HG02885 (cell line): ENCODE measurements around the gene BICDL1.
"Not testable (repeated sequence)": the region's sequence is repeated elsewhere in the genome, so short reads cannot be mapped to it uniquely, and the experiment has no call there.

Experiments used
- ATAC-seq: cut with Tn5 transposase; IDR thresholded peaks from one replicate; pipeline ENCODE4 v1.9.1; 2021; ENCODE audit warnings: mild to moderate bottlenecking; ENCODE audit not compliant: unreplicated experiment, poor library complexity

BICDL1 gene

DNA sequence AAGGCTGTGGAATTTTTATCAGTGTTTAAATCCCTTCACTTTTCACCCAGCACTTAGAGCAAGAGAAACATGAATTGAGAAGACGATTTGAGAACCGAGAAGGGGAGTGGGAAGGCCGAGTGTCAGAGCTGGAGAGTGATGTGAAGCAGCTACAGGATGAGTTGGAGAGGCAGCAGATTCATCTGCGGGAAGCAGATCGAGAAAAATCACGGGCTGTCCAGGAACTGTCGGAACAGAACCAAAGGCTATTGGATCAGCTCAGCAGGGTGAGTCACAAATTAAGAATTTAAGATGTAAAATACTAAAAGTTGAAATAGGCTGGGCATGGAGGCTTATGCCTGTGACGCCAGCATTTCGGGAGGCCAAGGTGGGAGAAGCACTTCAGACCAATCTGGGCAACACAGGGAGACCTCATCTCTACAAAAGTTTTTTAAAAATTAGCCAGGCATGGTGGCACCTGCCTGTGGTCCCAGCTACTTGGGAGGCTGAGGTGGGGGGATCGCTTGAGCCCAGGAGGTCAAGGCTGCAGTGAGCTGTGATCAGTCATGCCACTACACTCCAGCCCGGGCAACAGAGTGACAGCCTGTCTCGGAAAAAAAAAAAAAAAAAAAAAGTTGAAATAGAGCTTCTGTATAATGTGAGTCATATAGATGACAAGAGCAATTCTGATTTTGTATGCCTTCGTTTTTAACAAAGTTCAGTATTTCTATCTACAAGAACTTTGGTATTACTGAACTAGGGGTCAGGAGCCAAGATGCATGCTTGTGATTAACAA is 9.6 kb downstream of the BICDL1 start:
- ATAC-seq: no peak

GRCh38 chr12:120000556-120000955 is 11.5 kb downstream of the BICDL1 start:
- no peak for ATAC-seq

- ATAC-seq: no peak
Observed at GRCh38 chr12:120006258-120006975, 17.4 kb downstream of the BICDL1 start.

GRCh38 chr12:120007272-120007671 is 18.2 kb downstream of the BICDL1 start:
- no peak for ATAC-seq

DNA sequence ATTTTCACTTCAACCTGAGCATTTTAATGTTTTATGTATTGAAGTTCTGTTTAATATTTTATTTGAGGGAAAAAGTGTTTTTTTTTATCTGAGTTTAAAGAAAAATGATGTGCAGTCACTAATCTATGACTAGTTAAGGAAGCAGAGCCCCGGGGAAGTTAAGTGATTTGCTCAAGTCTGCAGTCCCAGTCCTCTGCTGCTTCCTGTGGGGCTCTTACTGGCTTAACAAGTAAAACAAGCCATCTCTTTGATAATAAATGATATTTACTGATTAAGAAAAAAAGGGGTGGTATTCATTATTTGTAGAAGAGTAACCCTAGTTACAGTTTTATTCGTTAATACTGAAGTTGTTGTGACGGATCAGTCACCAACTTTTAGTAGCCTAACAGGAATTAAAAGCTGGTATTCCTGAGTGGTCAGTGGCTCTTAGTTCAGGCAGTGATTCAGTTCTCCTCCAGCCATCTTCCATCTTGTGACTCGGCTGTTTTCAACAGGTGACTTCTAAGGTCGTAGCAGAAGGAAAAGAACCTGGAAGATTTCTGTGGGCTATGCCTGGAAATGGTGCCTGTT is 21.7 kb downstream of the BICDL1 start:
- no peak for ATAC-seq

- peak; percentile 81 for ATAC-seq
Observed at GRCh38 chr12:120012067-120012621, 23.1 kb downstream of the BICDL1 start.

GRCh38 chr12:120013659-120014380 is 24.8 kb downstream of the BICDL1 start:
- peak; percentile 84 for ATAC-seq

- ATAC-seq: not testable (repeated sequence)
Observed at GRCh38 chr12:120014381-120014735, 25.3 kb downstream of the BICDL1 start.

DNA sequence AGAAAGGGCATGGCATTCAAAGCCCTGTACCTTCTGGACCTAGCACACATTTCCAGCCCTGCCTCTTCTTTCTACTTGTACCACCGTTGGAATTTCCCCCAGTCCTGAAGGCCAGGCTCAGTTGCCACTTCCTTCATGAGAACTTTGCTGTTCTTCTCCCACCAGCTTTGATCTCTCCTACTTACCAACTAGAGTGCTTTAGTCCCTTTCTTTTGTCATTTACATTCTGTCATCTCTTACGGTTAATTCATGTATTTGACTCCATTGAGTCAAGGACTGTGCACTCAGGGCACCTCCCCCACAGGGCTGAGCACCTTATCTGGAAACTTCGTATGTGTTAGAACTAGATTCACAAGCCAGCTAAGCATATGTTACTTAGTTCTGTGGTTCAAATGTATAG is 26.3 kb downstream of the BICDL1 start:
- ATAC-seq: no peak

DNA sequence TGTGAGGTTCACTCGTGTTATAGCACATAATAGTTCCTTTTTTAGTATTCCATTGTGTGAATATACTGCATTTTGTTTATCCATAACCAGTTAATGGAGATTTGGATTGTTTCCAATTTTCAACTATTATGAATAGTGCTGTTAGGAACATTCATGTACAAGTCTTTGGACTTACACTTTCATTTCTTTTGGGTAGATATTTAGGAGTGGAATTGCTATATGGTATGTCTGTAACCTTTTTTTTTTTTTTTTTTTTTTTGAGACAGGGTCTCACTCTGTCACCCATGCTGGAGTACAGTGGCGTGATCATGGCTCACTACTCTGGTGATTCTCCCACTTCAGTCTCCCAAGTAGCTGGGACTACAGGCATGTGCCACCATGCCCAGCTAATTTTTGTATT is 27.2 kb downstream of the BICDL1 start:
- not testable (repeated sequence) for ATAC-seq

GRCh38 chr12:120019197-120019596 is 30.2 kb downstream of the BICDL1 start:
- no peak for ATAC-seq

DNA sequence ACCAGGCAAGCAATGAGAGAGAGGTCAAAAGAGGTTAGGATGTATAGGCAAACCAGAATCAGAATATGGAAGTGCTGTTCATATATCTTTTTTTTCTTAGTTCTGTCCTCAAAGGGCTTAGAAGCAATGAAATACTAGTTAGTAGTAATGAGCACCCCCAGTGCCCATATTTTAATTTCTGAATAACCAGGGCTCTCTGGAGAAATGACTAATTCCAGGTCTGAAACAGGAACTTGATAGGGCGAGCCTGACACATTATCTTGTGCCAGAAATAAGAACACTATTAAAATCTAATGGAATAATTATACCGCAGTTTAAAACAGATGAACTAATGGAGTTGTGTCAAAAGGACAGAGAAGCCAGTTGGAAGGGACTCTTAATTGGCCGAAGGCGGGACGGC is 30.9 kb downstream of the BICDL1 start:
- no peak for ATAC-seq

DNA sequence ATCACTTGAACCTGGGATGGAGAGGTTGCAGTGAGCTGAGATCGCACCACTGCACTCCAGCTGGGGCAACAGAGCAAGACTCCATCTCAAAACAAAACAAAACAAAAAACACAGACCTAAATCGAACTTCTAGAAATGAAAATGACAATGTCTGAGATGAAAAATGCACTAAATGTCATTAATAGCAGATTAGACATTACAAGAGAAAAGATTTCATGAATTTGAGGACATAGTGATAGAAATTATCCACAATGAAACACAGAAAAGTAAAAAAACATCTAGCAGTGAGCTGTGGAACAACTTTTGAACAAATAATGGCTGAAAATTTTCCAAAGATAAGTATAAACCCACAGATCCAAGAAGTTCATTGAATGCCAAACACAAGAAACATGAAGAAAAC is 35.2 kb downstream of the BICDL1 start:
- no peak for ATAC-seq

GRCh38 chr12:120025640-120026039 is 36.6 kb downstream of the BICDL1 start:
- ATAC-seq: no peak

- ATAC-seq: no peak
Observed at GRCh38 chr12:120032242-120032641, 43.2 kb downstream of the BICDL1 start.

DNA sequence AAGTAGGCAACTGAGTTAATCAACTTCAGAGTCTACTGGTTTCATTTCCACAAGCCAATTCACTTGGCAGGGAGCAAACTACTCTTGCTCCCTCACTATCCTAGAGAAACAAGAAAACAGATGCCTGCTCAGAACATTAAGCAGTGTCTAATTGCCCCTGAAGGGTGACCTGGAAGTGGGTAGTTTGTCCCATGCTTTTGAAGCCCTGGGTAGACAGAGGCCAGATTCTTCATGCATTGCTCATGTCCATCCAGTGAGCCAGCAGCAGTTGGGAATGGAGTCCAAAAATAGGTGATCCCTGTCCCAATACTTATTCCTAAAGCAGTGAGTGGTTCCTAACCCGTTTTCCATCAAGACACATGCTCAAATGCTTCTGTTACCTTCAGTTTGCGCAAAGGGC is 48.8 kb downstream of the BICDL1 start:
- ATAC-seq: no peak

GRCh38 chr12:120039711-120040110 is 50.7 kb downstream of the BICDL1 start:
- ATAC-seq: no peak

DNA sequence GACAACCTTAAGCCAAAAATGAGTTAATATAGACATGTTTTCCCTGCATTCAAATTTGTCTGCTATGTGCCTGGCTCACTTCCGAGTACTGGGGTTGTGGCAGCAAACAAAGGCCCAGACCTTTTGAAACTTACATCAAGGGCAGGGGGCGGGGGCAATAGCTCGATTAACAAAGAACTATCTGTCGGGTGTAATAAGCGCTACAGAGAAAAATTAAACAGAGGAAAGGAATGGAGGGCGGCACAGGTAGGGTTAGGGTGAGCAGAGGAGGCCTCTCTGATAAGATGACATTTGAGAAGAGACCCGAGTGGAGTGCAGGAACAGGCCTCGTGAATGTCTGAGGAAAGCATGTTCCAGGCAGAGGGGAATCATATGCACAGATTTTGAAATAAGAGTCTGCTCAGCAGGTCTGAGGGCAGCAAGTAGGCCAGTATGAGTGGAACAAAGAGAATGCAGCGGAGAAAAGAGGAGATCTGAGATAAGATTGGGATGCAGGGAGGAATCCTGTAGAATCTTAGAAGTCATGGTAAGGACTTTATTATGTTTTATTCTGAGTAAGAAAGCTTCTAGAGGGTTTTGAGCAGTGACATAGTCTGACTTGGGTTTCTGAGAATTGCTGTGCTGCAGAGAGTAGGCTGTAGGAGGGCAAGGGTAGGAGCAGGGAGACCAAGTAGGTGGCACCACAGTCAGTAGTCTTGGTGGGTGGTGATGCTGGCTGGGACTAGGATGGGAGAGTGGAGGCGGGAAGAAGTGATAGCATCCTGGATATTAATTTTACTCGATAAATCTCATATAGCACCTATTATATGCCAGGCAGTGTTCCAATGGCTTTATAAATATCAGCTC is 52.6 kb downstream of the BICDL1 start:
- no peak for ATAC-seq

DNA sequence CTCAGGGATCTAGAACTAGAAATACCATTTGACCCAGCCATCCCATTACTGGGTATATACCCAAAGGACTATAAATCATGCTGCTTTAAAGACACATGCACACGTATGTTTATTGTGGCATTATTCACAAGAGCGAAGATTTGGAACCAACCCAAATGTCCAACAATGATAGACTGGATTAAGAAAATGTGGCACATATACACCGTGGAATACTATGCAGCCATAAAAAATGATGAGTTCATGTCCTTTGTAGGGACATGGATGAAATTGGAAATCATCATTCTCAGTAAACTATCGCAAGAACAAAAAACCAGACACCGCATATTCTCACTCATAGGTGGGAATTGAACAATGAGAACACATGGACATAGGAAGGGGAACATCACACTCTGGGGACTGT is 56.3 kb downstream of the BICDL1 start:
- ATAC-seq: not testable (repeated sequence)

DNA sequence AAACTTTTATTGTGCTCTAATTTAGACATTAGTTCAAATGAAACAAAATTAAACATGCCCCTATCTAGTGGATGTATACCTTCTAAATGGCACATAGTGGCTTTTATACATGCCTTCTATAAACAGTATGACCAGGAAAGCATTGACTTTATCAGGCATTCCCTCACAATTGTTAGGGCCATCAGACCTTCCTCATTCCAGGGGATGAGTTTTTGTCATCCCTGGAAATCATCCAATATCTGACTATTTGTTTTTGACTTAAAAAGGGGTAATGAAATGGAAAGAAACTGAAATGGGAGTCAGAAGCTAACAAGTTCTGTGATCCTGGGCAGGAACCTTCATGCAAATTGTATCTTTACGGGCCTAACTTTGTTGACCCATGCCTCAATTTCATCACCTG is 58.0 kb downstream of the BICDL1 start:
- no peak for ATAC-seq
